ENCODE results near the gene SEC23A.
"Not testable (repeated sequence)": the region's sequence is repeated elsewhere in the genome, so short reads cannot be mapped to it uniquely, and the experiment has no call there.

Gene SEC23A

DNA sequence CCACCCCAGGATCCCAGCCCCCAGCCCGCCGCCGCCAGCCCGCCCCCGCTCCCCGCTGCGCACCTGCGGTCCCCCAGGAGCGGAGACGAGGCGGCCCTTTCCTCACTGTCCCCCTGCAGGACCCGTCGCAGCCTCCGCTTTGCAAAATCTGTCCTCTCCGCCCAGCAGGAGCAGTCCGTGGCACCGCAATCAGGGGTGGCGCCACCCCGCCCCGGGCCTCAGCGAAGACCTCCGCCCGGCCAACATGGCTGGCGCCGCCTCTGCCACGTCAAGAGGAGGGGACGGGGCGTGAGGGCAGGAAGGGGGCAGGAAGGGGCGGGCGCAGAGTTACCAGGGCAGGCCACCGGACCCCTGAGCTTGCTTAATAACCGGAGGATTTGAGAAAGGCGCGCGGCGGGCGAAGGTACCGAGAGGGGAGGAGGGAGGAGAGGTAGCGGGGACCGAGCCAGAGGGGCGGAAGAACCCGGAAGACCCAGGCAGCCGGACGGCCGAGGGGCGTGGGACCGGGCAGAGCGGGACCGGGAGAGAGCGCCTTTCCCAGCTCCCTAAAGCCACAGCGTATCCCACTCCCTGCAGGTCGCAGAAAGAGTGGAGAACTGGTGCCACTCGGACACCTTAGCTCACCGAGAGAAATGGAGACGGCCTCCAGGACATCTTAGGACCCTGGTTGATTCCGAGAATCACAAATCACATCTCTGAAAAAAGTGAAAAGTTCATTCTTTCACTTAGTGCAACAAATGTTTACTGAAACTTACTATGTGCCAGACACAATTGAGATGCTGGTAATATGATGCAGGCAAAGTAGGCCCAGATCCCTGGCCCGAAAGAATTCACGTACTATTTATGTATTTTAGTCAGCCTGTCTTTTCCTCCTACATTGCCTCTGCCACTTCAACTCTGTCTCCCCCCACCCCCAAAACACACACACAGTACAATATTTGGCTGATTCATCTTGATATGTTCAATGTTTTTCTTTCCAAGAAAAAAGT, at the start of gene SEC23A:
Gene SEC23A, minus strand, starts transcription at position 267 of the 989 bp plus-strand sequence. CDS start 7,117 bp downstream, outside the sequence.
- Histone ChIP-seq H3K36me3 (ENCODE audit: insufficient read depth, low read length) (no peaks in the 10 kb centered on the region), H3K9me3 (ENCODE audit: control insufficient read depth, insufficient read depth, low read length) (no peaks in the 10 kb centered on the region), H3K9ac (ENCODE audit: low read depth, low read length) (peak within 1 kb of the TSS; percentile 86), H3K4me1 (ENCODE audit: insufficient read depth, low read length) (peaks cover 5% of the 10 kb centered on the region; the same call in 1 of the 2 replicates)

DNA sequence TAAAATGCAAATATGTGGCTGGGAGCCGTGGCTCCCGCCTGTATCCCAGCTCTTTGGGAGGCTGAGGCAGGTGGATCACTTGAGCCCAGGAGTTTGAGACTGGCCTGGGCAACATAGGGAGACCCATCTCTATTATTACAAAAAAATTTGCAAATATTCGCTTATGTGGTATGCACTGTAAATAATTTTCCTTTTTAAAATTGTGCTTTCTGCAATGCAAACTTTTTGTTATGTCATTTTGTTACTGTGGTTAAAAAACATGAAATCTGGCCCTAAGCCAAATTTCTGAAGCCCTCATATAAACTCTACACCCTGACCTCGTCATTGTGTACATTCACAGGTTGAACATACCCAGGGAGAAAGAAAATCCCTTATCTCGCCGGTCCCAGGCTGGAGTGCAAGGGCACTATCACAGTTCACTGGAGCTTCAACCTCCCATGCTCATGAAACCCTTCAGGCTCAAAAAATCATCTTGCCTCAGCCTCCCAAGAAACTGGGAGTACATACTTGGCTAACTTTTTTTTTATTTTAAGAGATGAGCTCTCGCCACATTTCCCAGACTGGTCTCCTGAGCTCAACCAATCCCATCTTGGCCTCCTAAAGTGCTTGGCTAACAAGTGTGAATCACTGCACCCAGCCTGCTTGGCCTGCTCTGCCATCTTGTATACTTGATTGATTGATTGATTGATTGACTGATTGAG, 42.4 kb upstream of the SEC23A start:
- H3K4me1 ChIP-seq (ENCODE audit: insufficient read depth, low read length), result no peaks in the 10 kb centered on the region
- H3K9me3 ChIP-seq (ENCODE audit: control insufficient read depth, insufficient read depth, low read length), result 0 out of 2 replicates have a peak, but pooled peaks cover 2% of the 10 kb centered on the region
- H3K36me3 ChIP-seq (ENCODE audit: insufficient read depth, low read length), result peaks cover 5% of the 10 kb centered on the region; the same call in 1 of the 2 replicates
- H3K9ac ChIP-seq (ENCODE audit: low read depth, low read length), result no peak overlapping the region

DNA sequence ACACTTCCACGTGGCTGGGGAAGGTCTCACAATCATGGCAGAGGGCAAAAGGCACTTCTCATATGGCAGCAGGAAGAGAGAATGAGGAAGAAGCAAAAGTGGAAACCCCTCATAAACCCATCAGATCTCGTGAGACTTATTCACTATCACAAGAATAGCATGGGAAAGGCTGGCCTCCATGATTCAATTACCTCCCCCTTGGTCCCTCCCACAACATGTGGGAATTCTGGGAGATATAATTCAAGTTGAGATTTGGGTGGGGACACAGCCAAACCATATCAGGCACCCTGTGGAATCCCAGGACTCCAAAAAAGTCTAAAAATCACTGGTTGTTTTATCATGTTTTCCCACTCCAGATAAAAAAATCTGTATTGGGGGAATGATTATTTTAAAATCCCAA, 40.2 kb upstream of the SEC23A start:
- not testable (repeated sequence) for H3K9ac ChIP-seq (ENCODE audit: low read depth, low read length); H3K4me1 ChIP-seq (ENCODE audit: insufficient read depth, low read length); H3K9me3 ChIP-seq (ENCODE audit: control insufficient read depth, insufficient read depth, low read length); H3K36me3 ChIP-seq (ENCODE audit: insufficient read depth, low read length)

DNA sequence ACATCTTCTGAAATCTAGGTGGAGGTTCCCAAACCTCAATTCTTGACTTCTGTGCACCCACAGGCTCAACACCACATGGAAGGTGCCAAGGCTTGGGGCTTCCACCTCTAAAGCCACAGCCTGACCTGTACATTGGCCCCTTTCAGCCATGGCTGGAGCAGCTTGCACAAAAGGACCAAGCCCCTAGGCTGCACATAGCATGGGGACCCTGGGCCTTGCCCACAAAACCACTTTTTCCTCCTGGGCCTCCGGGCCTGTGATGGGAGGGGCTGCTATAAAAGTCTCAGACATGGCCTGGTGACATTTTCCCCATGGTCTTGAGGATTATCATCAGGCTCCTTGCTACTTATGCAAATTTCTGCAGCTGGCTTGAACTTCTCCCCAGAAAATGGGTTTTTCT, 38.6 kb upstream of the SEC23A start:
- H3K9ac ChIP-seq (ENCODE audit: low read depth, low read length); H3K36me3 ChIP-seq (ENCODE audit: insufficient read depth, low read length); H3K4me1 ChIP-seq (ENCODE audit: insufficient read depth, low read length); H3K9me3 ChIP-seq (ENCODE audit: control insufficient read depth, insufficient read depth, low read length): not testable (repeated sequence)

DNA sequence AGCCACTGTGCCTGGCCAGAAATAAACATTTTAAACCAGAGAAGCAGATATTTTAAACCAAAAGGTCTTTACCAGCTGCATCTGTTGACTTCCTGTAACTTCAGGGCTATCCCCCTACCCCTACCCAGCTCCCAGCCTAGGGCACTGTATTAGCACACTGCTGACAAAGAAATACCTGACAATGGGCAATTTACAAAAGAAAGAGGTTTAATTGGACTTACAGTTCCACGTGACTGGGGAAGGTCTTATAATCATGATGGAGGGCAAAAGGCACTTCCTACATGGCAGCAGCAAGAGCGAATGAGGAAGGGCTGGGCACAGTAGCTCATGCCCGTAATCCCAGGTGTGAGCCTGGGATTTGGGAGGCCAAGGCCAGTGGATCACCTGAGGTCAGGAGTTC, 37.1 kb upstream of the SEC23A start:
- H3K9me3 ChIP-seq (ENCODE audit: control insufficient read depth, insufficient read depth, low read length), result 0 out of 2 replicates have a peak, but pooled peaks cover 2% of the 10 kb centered on the region
- H3K9ac ChIP-seq (ENCODE audit: low read depth, low read length), result no peak overlapping the region
- peaks cover 7% of the 10 kb centered on the region for H3K36me3 ChIP-seq (ENCODE audit: insufficient read depth, low read length)
- H3K4me1 ChIP-seq (ENCODE audit: insufficient read depth, low read length), result no peaks in the 10 kb centered on the region

DNA sequence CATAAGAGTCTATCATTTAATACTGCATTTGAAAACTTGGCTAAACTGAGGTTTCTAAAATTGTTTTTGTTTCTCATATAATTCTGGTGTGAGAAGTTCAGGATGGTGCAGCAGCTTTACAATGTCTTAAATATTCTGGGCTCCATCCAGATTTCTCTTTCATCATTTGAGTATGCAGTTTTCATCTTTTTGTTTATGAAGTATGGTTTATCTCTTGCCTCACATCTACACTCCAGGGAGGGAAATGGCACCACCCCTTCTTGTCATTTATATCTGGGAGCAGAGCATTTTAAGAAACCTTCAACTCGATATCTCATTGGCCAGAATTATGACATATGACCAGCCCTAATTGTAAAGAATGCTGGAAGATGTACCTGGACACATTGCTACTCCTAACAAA, 35.4 kb upstream of the SEC23A start:
- Histone ChIP-seq H3K9me3 (ENCODE audit: control insufficient read depth, insufficient read depth, low read length) (0 out of 2 replicates have a peak, but pooled peaks cover 2% of the 10 kb centered on the region), H3K36me3 (ENCODE audit: insufficient read depth, low read length) (peaks cover 7% of the 10 kb centered on the region), H3K4me1 (ENCODE audit: insufficient read depth, low read length) (no peaks in the 10 kb centered on the region), H3K9ac (ENCODE audit: low read depth, low read length) (no peak overlapping the region)

GRCh38 chr14:39137835-39138234, 34.8 kb upstream of the SEC23A start:
- H3K9me3 ChIP-seq (ENCODE audit: control insufficient read depth, insufficient read depth, low read length); H3K9ac ChIP-seq (ENCODE audit: low read depth, low read length); H3K36me3 ChIP-seq (ENCODE audit: insufficient read depth, low read length); H3K4me1 ChIP-seq (ENCODE audit: insufficient read depth, low read length): not testable (repeated sequence)

GRCh38 chr14:39122330-39123138, 19.5 kb upstream of the SEC23A start:
- Histone ChIP-seq H3K4me1 (ENCODE audit: insufficient read depth, low read length) (no peaks in the 10 kb centered on the region), H3K9ac (ENCODE audit: low read depth, low read length) (no peak overlapping the region), H3K36me3 (ENCODE audit: insufficient read depth, low read length) (peaks cover 10% of the 10 kb centered on the region), H3K9me3 (ENCODE audit: control insufficient read depth, insufficient read depth, low read length) (no peaks in the 10 kb centered on the region)

- Histone ChIP-seq H3K9ac (ENCODE audit: low read depth, low read length) (peak within 1 kb of the TSS; percentile 98), H3K9me3 (ENCODE audit: control insufficient read depth, insufficient read depth, low read length) (no peaks in the 10 kb centered on the region), H3K4me1 (ENCODE audit: insufficient read depth, low read length) (no peaks in the 10 kb centered on the region; the same call in 1 of the 2 replicates)
Measured at GRCh38 chr14:39114073-39114838, 11.2 kb upstream of the SEC23A start, which contains the start of gene GEMIN2. Gene GEMIN2, plus strand, starts transcription at chr14:39114323. Its CDS starts 16 bp downstream, at chr14:39114339.

GRCh38 chr14:39113685-39114072, 10.6 kb upstream of the SEC23A start:
- no peaks in the 10 kb centered on the region; the same call in 1 of the 2 replicates for H3K36me3 ChIP-seq (ENCODE audit: insufficient read depth, low read length)
- no peaks in the 10 kb centered on the region; the same call in 1 of the 2 replicates for H3K4me1 ChIP-seq (ENCODE audit: insufficient read depth, low read length)
- no peaks in the 10 kb centered on the region for H3K9me3 ChIP-seq (ENCODE audit: control insufficient read depth, insufficient read depth, low read length)
- peak overlapping the region; percentile 98 for H3K9ac ChIP-seq (ENCODE audit: low read depth, low read length)

More at GRCh38 chr14:39114073-39114838, 11.2 kb upstream of the SEC23A start, which contains the start of gene GEMIN2:
- H3K36me3 ChIP-seq (ENCODE audit: insufficient read depth, low read length), result no peaks in the 10 kb centered on the region; the same call in 1 of the 2 replicates

DNA sequence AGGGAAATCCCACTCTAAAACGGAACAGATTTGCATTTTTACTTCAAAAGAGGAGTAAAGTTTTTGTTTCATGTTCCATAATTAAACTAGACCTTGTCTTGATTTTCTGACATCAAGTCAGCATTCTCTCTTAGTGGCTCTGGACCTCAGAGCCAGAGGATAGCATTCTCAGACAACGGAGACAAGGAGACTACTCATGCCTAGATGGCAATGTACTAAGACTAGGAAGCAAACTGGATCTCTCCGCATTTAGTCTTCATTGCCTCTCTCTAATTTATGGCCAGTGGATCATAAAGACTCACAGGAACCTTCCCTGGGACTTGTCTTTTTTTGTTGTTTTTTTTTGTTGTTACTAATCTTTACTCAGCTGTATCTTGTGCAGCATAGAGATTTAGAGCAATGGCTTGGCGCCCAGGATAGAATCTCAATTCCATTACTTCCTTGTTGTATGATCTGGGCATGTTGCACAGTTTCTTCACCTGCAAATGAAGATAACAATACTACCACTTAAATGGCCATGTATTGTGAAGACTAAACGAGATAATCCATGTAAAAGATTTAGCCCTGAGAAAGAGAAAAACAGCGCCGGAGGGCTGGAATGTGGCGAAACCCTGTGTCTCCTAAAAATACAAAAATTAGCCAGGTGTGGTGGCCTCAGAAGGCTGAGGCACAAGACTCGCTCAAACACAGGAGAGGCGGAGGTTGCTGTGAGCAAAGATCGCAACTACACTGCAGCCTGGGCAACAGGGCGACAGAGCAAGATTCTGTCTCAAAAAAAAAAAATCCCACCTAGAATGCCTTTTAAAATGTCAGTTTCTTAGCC, 7.1 kb upstream of the SEC23A start:
- Histone ChIP-seq H3K36me3 (ENCODE audit: insufficient read depth, low read length) (no peaks in the 10 kb centered on the region), H3K9me3 (ENCODE audit: control insufficient read depth, insufficient read depth, low read length) (no peaks in the 10 kb centered on the region), H3K9ac (ENCODE audit: low read depth, low read length) (no peak overlapping the region), H3K4me1 (ENCODE audit: insufficient read depth, low read length) (no peaks in the 10 kb centered on the region; the same call in 1 of the 2 replicates)

DNA sequence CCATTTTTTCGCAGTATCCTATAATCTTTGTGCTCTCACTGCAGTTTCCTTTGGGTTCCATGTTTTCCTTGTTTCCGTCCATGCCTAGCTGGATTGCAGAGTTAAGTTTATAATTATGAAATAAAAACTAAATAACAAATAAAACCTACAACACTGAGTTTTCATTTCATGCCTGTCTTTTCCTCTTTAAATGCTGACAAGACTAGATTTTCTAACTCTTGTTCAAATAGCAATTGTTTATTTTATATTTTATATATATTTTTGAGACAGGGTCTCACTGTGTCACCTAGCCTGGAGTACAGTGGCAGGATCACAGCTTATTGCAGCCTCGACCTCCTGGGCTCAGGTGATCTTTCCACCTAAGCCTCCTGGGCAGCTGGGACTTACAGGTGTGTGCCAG, 5.8 kb upstream of the SEC23A start:
- H3K36me3 ChIP-seq (ENCODE audit: insufficient read depth, low read length), result no peaks in the 10 kb centered on the region
- no peak overlapping the region for H3K9ac ChIP-seq (ENCODE audit: low read depth, low read length)
- no peaks in the 10 kb centered on the region for H3K9me3 ChIP-seq (ENCODE audit: control insufficient read depth, insufficient read depth, low read length)
- no peaks in the 10 kb centered on the region; the same call in 1 of the 2 replicates for H3K4me1 ChIP-seq (ENCODE audit: insufficient read depth, low read length)

DNA sequence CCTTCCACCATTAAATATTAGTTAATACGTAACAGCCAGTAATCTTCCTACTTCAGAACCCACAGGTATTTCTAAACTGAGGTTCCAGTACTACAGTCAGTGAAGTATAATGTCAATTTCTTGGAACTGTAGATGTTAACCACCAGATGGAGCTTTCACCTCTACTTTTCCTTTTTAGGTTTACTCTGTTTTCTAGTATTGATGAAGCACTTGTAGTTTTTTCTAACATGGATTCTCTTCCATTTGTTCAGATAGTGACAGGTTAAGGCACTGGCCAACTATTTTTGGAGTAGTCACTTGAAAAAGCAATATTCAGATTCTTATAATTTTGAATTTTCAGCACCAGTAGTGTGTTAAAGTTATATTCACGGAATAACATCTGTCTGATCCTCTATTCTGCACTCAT, 4.6 kb upstream of the SEC23A start:
- Histone ChIP-seq H3K9ac (ENCODE audit: low read depth, low read length) (no peak overlapping the region), H3K4me1 (ENCODE audit: insufficient read depth, low read length) (no peaks in the 10 kb centered on the region), H3K9me3 (ENCODE audit: control insufficient read depth, insufficient read depth, low read length) (no peaks in the 10 kb centered on the region), H3K36me3 (ENCODE audit: insufficient read depth, low read length) (no peaks in the 10 kb centered on the region)

All from ES-I3 (cell line).